ENCODE measurements around the gene GAD2.

Gene GAD2

DNA sequence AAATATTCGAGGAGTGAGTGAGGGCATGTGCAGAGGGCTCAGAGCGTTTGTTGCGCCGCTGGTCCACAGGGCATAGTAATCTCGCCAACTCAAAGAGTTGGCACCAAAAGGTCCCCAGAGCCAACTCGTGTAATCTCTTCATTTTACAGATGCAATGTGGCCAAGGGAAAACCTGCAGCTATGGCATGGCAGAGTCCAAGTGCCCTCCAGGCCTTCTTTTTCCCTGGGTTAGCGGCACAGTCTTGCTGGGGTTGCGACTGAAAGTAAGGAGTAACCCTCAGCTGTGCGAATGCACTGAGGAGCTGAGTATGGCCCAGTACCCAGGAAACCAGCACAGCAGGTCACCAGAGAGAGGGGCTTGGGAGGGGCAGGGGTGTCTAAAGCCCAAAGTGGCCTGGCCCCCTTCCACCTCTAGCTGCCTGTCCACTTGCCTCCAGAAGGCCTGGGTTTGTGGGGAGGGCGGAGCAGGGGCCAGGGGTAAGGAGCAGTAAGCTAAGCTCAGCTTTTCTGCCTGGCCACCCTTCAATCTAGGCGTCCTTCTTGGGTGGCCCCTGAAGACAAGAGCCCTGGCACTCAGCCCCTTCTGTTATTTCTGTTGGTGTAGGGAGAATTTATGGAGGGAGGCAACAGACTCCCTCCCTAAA is 3.3 kb upstream of the GAD2 start:
- TF ChIP-seq, protein P1, sequence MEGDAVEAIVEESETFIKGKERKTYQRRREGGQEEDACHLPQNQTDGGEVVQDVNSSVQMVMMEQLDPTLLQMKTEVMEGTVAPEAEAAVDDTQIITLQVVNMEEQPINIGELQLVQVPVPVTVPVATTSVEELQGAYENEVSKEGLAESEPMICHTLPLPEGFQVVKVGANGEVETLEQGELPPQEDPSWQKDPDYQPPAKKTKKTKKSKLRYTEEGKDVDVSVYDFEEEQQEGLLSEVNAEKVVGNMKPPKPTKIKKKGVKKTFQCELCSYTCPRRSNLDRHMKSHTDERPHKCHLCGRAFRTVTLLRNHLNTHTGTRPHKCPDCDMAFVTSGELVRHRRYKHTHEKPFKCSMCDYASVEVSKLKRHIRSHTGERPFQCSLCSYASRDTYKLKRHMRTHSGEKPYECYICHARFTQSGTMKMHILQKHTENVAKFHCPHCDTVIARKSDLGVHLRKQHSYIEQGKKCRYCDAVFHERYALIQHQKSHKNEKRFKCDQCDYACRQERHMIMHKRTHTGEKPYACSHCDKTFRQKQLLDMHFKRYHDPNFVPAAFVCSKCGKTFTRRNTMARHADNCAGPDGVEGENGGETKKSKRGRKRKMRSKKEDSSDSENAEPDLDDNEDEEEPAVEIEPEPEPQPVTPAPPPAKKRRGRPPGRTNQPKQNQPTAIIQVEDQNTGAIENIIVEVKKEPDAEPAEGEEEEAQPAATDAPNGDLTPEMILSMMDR (IDR thresholded peaks at IDR 0.05; ENCODE audit: low read depth, low read length, missing control alignments) = no peak
- DNase-seq (ENCODE audit: extremely low read depth, low read depth) = no peak
- H3K4me3 ChIP-seq (replicated peaks; ENCODE audit: low read depth, low read length) = no peak overlapping the region

DNA sequence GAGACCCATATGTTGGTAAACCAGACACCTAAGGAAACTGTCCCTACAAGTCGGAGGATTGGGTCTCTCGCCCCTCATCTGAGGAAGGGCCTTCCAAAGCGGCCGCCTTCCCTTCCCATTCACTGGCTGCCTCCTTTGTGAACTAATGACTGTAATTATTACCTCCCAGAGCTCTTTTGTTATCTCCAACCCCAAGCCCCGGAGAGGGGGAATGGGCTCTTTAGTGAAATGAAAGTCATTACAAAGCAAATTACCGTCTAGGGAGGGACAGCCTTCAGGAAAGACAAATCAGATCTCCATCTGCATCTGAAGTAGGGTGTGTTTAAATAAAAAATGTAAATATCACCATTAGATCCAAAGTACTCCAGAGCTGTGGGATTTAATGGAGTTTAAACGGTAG is 2.6 kb upstream of the GAD2 start:
- TF ChIP-seq, protein P1 (IDR thresholded peaks at IDR 0.05; ENCODE audit: low read depth, low read length, missing control alignments) = no peak
- H3K4me3 ChIP-seq (replicated peaks; ENCODE audit: low read depth, low read length) = no peak overlapping the region
- DNase-seq (ENCODE audit: extremely low read depth, low read depth) = no peak

DNA sequence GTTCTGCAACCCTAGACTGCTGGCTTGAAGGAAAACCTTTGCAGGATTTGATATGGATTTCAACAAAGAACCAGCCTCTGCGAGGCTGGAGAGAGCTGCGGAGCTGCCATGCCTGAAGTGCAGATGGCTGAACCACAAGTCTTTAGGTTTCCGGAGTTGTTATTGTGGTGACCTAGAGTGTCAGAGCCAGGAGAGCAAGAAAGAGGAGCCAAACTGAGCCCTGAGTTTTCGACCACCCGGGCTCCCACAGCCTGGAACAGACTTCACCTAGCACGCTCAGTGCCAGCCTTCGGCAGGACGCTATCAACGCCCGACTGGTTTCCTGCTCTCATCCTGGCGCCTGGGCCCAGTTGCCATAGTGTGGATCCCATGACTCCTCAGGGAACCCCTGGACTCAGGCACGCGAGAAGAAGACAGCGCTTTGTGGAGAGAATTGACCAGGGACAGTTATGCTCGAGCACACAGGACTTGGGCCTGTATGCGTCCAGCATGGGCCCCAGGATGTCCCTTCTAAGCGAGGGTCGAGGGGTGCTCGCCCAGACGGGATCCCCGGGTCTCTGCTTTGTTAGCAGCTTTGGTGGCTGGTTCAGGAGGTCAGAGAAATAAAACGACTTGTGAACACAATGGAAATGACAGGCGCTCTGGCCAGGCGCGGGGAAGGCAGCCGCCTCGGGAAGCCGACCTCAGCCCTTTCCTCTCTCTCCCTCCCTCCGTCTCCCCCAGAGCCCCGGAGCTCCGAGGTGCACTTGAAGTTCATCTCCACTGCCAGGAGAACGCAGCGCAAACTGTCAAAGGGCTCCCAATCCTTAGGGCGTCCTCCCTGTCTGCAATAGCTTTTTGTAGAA is 1.8 kb upstream of the GAD2 start:
- H3K4me3 ChIP-seq (replicated peaks; ENCODE audit: low read depth, low read length) = no peak overlapping the region
- no peak for DNase-seq (ENCODE audit: extremely low read depth, low read depth)
- TF ChIP-seq, protein P1 (IDR thresholded peaks at IDR 0.05; ENCODE audit: low read depth, low read length, missing control alignments) = no peak

DNA sequence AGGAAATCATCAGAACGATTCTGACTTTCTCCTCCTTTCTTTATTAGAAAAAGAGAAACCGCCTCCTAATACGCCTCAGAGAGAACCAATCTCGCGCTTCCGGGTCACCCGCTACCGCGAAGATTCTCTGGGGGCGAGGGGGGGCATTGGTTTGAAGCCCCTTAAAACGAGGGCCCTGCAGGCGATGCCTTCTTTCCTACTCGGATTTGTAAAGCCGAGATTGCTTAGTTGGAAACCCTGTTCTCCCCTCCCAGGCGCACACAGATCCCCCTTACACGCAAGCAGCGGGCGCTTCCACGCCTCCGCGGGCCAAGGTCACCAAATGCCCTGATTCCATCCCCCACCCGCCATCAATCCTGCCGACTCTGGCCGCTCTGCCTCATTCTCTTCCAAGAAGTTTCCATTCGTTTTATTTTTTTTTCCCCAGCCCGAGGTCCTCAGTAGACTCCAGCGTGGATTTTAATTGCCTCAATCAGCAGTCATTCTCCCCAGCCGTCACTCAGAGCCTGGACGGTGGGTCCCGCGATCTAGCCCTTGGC is 1.1 kb upstream of the GAD2 start:
- TF ChIP-seq, protein P1 (IDR thresholded peaks at IDR 0.05; ENCODE audit: low read depth, low read length, missing control alignments) = no peak
- no peak overlapping the region for H3K4me3 ChIP-seq (replicated peaks; ENCODE audit: low read depth, low read length)
- DNase-seq (ENCODE audit: extremely low read depth, low read depth) = no peak

DNA sequence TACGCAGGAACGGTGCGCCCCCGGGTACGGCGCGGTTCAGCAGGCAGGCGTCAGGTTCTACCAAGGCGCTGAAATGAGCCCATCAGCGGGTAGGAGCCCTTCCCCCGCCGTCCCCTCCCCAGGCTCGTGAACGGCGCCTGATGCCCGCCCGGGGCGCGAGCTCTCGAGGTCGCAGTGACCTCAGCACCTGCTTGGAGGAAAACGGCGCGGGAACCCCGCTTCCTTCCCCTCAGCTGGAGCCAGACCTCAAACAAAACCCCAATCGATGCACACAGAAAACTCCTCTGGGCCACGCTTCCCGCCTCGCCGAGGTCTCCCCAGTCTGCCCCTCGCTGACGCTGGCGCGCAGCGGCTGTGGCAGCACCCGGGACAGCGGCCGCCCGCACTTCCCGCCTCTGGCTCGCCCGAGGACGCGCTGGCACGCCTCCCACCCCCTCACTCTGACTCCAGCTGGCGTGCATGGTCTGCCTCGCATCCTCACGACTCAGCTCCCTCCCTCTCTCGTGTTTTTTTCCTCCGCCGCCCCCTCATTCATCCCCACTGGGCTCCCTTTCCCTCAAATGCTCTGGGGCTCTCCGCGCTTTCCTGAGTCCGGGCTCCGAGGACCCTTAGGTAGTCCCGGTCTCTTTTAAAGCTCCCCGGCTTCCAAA is 514 bp upstream of the GAD2 start:
- TF ChIP-seq, protein P1 (IDR thresholded peaks at IDR 0.05; ENCODE audit: low read depth, low read length, missing control alignments) = no peak
- no peak for DNase-seq (ENCODE audit: extremely low read depth, low read depth)
- H3K4me3 ChIP-seq (replicated peaks; ENCODE audit: low read depth, low read length) = no peak overlapping the region

DNA sequence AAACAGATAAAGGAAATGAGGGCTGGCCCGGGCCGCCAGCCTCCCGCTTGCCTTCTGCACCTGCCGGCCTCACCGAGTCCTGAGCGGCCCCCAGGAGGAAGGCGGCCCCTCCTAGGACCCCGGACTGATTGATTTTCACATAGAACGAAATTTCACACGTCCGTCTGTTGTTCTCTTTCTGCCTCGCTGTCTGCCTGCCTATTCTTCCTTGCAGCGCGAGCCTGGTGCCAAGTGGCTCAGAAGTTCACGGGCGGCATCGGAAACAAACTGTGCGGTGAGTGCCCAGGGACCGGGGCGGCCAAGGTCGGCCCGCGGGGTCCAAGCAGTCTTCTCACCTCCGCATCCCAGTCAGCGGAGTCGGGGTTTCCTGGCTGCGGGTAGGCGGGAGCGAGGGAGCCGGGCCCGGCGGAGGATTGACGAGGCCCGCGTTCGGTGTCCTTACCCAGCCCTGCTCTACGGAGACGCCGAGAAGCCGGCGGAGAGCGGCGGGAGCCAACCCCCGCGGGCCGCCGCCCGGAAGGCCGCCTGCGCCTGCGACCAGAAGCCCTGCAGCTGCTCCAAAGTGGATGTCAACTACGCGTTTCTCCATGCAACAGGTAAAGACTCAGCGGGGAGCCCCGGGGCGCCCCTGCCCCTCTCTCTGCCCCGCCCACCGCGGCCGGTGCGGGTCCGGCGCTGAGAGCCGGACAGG is 967 bp downstream of the GAD2 start:
- TF ChIP-seq, protein P1 (IDR thresholded peaks at IDR 0.05; ENCODE audit: low read depth, low read length, missing control alignments) = no peak
- DNase-seq (ENCODE audit: extremely low read depth, low read depth) = no peak
- H3K4me3 ChIP-seq (replicated peaks; ENCODE audit: low read depth, low read length) = no peak overlapping the region

Data from HFF-Myc (cell line).